NCI-H1048 (cell line): Measurements from ENCODE around the gene EBF3.

Experiments
- DNase-seq: peaks from one replicate; lab custom pipeline; 2025; lab: John Stamatoyannopoulos, UW

The EBF3 gene

DNA sequence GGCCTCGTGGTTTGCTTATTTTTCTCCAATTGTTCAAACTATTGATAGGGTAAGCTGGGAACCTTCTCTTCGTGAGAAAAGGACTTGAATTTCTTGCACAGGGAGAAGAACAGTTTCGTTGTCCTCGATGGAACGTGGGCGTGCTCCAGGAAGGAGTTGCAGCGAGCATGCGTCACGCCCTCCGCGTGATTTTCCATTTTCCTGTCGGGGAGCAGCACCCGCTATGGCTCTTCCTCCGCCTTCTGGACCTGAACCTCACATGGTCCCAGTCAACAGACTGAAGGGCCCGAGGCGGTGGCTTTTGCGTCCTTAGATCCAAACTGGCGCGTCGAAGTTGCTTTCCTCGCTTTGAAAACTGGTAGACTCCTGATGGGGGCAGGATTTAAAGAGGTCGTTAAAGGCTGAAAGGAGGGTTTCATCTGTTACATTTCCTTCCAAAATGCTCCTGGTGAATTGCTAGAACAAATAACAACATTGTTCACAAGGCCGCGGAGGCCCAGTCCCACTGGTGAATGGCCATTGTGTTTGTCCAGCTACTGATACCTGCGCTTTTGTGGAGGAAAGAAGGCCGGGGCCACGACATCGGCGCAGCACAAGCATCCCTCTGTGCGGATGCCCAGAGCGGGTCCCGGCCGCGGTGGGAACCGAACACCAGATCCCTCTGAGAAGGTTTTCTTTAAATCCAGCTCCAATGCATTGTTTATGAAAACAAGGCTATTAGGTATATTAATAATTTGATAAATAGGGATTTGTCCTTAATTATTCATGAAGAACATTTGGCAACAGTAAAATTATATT, 75.9 kb downstream of the EBF3 start:
- no peak for DNase-seq

DNA sequence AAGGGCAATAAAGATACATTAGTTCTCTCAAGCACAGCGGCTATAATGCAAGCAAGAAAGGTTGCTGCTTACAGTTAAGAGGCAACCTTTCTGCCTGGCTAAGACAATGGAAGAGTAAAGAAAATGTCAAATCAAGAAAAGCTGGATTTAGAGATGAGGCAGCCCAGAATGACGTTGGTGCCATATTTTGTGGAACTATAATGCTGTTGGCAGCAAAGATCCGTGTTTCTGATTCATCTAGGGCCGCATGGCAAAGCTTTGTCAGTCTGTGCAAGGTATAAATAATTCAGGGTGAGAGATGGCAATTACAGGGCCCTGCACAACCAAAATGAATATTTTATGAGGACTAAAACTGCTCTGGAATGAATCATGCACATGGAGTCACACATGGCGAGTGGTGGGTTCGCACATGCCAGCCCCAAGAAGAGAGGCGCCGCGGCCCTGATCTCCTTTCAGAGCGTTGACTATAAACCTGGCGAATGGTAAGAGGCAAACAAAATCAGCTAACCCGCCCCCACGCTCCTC, 76.6 kb downstream of the EBF3 start:
- DNase-seq, result no peak

DNA sequence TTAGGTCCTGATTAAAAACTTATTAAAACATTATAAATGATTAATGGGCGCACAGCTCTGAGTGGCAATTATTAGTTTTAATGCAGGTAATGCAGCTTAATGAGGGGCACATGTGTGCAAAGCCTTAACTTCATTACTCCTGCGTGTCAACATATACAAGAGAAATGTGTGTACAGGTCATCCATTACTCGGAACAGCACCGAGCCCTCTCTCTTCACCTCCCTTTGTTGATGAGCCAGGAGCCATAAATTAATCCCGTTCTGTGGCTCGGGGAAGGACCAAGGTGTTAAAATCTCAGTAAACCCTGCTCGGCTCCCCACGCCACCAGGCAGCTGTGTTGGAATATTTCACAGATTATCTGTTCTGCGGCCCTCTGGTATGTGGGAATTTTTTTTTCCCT, 77.8 kb downstream of the EBF3 start:
- DNase-seq, result no peak

DNA sequence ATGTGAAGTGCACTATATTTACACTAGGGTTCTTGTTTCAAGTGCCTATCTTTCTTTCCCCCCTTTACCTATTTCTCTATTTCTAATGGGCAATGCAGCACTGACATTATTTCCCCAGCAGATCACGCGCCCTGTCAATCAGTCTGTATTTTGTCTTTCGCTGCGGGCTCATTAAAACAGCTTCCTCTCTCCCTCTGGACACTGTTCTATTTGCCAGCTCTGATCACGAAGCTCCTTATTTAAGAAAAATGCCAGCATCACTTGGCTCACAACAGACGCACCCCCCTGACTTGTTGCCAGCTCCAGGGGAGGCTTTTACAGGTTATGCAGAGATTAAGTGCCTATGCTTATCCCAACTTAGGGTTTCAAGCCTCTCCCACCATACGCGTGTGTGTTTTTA, 78.5 kb downstream of the EBF3 start:
- DNase-seq, result no peak

DNA sequence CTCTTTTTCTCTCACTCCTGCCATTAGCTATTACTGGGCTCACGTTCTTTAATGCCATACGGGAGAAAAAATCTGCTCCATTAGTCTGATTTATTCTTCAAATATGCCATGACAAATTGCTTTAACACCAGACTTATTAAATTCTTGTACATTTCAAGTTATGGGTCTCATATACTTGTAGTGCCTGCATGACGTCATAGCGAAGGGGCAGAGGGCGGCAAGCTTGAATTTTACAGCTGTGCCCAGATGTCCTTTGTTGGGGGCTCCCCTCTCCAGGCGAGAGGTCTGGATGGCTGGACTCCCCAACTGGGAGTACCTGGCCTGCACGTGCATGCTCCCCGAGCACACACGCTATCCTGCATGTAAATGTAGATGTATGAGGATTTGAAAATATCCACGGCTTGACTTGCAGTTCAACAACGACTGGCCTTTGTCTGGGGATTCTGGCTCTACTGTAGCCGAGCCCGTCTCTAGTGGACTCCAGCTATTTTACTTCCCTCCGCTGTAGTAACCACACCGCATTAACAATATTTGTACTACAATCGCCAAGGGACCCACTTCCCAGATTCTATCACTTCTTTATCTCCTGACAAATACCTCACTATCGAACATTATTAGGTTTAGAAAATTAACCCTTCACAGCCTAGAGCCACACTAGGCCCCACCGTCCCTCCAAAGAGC, 79.5 kb downstream of the EBF3 start:
- DNase-seq, result no peak

DNA sequence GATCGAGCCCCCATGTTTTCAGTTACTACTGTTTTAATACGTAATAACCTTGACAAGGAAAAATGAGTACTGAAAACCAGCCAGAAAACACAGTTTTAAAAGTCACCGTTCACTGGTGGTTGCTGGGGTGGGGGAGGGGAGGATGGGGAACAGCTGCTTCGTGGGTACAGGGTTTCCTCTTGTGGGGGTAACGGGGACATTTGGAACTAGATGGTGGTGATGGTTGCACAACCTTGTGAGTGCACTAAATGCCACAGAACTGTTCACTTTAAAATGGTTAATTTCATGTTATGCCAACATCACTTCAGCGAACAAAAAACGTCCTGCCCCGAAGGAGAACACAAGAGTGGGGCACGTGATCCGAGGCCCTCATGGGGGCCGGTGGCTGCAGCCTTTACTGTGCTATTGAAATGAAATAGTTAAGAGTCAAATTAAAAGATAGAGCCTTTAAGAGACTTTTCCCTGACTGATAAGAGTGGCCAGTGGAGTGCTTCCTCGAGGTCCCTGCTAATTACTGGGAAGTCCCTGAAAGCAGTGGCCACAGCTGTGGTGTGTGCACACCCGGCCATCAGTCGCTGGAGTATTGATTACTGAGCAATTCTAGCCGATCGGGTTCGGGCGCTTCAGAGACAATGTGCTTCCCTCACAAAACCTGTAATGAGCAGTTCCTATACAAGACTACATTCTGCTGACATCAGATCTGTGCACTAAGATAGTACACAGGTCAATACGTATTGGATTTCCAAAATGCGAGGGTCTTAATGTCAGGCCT, 80.3 kb downstream of the EBF3 start:
- no peak for DNase-seq

DNA sequence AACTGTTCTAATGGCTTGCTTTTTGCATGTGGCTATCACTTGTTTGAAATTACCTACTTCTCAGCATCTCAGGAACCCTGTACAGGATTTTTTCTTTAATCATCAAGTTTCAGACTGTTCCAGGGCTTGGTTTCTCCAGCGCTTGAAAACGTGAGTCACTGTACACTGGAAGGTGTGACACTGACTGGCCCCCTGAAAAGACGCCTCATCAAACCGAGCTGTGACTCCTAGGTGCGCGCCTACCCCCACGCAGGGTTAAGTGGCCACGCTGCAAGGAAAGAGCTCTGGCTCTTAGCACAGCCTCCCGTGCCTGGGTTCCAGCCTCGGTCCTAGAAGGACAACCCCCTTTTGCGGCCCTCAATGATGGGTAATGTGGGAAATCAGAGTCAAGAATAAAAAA, 81.0 kb downstream of the EBF3 start:
- DNase-seq, result no peak

DNA sequence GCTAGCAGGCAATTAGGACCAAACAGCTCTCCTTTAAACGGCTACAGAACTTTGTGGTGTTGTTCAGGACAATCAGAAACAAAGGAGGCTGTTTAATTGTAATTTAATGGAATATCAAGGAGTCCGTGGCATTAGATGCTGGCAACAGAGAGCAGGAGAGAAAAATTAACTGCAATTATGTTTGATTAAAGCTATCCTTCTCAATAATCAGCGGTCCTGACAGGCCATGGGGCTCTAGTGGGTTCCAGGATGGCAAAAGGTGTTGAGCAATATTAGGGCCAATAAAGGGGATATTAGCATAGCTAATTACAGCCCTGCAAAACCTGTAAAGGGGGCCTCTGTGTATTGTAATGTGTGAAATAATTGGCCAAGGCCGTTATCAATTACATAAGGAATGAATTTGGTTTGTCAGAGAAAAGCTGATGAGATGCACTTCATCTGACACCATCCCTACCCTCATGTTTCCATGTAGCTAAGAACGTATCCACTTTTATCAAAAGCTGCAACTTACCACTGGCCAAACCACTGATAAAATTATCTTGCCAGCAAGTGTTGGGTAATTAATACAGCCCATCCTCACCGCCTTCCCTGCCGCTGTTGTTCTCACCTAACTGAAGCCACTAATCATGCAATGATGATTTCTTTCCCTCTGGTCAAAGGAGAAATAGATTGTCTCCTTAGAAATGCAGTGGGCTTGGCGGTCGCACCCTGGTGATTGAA, 81.6 kb downstream of the EBF3 start:
- no peak for DNase-seq

DNA sequence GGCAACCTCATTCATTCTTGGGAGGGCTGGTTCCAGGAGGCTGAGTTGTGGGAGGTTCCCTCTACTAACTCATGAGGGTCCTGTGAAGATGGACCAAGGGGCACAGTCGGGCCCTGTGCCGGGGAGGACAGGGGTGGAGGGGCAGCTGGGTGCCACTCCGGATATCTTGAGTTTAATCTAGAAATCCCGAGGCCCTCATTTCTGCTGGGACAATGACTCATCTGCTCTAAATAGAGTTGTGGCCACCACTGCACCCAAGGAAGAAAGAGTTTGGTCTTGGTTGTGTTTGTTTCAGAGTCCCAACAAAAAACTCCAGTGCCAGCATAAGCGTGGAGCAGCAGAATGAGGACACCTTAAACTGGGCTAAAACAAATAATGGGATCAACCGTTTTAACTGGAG, 82.4 kb downstream of the EBF3 start:
- no peak for DNase-seq

DNA sequence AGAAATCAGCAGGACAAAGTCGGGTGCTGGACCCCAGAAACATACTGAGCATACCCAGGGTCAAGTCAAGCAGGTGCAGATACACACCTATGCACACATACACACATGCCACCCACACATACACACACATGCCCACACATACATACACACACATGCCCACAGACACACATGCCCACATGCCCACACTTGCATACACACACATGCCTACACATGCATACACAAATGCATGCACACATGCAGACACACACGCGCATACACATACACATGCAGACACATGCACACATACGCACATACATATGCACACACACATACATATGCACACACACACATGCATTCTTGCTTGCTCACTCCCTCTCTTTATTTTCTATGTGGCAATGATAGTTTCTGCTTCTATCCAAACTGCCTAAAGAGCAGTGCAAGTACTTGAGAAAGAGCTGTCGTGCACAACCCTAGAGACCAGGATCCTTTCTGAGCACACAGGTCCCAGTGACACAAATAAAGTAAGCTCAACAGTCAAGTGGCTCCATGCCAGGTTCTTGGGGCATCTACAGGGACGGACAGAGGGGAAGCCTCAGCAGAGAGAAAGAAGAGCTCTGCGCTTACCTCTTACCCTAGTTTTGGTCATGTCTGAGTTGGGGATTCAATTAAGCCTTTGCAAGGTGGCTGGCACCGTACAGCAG, 83.7 kb downstream of the EBF3 start:
- DNase-seq, result no peak

DNA sequence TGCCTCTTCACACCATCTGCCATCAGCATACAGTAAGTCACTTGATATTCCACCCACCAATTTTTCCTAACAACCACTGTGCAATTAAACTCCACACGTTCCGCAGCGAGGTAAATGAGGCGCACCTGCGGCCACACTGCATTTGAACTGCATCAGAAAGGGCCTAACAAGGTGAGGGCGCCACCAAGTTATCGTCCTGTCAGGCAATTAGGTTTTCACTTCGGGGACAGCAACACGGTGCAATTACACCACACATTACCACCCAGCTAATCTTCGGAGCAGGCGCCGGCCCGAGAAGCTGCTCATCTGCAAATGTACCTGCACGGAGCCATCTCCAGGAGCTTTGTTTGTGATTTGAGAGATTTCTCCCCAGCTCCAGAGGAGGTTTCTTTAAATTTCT, 84.4 kb downstream of the EBF3 start:
- no peak for DNase-seq

DNA sequence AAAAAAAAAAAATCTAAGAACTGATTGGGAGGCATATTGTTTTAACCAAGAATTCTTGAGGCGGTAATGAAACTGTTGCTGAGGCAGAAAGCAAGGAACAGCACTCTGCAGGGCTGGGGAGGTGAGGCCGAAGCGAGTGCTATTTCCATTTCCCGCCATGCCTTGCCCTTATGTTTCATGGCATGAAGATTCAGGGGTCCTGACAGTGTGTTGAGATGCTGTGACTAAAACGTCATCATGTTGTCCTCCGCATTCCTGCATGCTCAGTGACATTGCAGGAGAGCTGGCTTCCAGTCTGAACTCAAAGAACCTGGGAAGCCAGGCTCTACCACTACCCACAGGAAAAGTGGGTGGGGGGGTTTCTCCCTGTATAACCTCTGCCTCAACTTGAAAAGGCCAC, 85.2 kb downstream of the EBF3 start:
- no peak for DNase-seq

DNA sequence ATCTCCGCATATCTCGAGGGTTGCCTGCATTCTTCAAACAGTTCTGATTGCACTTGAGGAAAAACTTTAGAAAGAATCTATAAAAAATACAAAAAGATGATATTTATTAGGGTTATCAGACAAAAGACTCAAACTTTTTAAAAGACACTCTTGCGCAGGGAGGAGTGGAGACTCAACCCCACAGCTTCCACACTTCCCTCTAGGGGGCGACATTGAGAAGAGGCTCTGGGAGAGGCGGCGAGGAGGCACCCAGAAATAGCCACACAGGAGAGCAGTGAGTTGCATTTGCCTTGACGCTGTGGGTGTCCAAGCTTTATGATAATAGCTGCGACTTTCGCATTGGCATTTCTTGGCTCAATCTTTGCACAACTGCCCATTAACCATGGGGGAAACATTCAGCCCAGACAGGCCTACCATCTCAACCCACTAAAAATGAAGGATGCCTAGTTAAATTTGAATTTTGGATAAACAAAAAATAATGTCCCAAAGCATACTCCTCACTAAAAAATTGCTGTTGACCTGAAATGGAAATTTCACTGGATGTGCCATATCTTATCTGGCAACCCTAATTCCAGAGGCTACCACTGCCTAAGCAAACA, 86.2 kb downstream of the EBF3 start:
- no peak for DNase-seq

DNA sequence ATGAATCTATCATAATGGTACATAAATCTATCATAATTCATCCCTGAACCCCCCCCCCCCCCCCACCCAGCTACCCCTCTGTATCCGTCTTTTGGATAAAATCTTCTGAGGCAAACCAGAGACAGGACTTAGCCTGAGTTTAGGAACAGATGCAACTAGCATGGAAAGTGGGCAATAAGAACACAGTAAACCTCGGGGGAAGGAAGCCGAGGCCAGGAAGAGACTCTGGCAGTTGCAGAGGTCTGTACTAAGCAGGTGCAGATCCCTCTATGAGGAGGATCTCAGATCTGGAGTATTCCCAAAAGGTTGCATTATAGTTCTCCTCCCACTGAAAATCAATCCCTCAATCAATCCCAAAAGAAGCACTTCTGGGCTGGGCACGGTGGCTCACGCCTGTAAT, 87.2 kb downstream of the EBF3 start:
- DNase-seq, result no peak

DNA sequence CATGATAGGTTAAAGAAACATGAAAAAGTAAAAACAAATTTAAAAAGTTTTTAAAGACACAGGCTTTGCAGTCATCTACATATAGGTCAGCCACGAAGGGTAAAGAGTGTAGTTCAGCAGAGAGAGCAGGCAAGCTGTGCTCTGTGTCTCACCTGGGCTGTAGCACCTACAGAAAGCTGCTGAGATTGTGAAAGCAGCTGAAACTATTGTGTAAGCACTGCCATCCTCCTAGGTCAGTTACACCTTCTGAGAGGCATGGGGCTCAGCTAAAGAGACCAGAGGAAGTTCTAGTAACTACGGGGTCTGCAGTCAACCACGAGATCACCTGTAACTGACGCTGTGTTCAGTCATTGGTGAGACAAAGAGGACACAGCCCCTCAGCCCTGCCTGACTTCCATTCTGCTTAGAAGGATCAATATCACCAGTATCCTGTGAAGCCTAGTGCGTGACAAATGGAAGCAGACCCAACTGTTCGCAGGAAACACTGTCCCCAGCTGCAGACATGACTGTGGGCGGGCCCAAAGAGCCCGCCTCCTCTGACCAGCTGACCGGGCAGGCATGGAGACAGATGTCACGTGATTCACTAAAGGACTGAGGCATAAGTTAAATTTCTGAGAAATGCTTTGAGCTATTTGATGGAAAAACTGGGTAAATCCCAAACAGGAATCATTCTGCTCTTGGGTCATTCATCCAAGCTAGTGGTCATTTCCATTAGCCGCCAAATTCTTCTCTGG, 87.9 kb downstream of the EBF3 start:
- DNase-seq, result no peak

DNA sequence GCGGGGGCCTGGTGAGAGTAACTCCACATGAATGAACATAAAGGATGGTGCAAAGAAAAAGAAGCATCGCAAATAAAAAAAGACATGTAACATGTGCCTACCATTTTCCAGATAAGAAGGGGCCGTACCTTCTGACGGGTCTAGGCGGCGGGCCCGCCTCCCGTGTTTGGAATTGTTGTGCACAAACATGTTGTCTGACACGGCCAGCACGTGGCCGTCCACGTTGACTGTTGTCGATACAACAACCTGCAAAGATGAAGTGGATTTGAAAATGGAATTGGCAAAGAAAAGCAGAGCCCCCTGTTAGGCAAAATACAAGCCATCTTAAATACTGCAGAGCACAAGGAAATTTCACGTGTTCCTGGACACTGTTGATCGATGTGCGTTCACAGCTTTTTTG, 90.7 kb downstream of the EBF3 start:
- DNase-seq, result no peak

DNA sequence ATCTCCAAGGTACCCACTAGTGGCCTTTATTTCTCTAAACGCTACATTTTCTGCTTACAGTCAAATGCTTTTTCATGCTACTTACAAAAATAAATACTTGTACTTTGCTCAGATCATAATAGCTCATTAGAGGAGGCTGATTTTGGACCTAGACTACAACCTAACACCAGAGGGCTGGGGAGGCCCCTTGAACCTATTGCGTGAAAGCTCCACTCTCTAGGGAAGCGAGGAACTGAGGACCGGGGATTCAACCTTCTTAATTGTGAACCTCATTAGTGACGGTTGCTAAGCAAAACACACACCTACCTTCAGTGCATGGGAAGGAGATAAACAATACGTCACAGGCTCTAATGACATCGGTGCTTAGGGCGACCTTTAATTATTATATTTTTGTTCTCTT, 92.1 kb downstream of the EBF3 start:
- no peak for DNase-seq

DNA sequence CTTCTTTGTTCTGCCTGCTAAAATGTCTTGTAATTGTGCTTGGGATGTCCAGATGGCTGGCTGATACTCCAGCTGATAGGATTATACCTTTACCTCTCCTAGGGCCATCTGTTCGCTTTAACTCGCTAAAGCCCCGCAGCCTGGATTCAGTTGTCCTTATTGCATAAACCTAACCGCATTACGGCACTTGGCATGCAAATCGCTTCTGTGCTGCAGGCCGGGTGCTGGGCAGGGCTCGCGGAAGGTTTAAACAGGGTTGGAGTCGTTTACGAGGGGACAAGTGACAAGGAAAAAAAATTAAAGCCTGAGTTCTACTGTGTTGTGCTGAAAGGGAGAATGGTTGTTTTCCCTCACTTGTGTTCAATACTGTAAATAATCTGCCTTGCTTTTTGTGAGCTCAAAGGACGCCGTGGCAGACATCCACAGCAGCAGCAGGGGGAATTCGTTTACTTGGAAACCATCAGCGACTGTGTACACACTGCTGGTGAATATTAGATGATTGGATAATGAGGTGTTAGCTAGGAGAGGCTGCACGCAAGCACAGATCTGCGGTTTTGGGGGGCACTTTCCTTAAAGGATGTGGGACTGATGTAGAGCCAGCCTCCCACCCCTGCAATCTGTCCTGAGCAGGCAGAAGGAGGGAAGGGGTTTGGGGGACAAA, 93.0 kb downstream of the EBF3 start:
- DNase-seq, result no peak

DNA sequence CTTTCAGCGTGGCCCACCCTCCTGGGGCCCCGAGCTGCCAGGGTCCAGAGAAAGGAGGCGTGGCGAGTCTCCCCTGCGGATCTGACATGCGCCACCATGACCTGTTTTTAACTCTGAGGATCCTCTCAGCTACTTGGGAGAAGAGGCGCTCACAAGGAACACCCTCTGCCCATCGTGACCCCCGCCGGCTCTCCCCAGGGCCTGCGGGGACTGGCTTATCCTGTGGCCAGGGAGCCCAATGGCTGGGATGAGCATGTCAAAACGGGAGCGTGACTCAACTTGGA, 93.7 kb downstream of the EBF3 start:
- DNase-seq, result no peak
